ENCODE data around the gene KIAA1549.

The KIAA1549 gene

GRCh38 chr7:138916275-138916674 is 64.9 kb downstream of the KIAA1549 start:
- Histone ChIP-seq H2AFZ (ENCODE audit: low read depth) (no peak overlapping the region), H3K4me3 (IDR thresholded peaks at IDR 0.05; ENCODE audit: insufficient read depth, low read depth, low read length) (no peak overlapping the region), H3K4me2 (no peak overlapping the region), H3K4me1 (ENCODE audit: low read depth, poor library complexity, severe bottlenecking) (no peaks in the 10 kb centered on the region), H3K9ac (no peak overlapping the region), H3K79me2 (ENCODE audit: insufficient read depth, low read depth) (no peaks in the 10 kb centered on the region), H3K36me3 (ENCODE audit: insufficient read depth) (no peaks in the 10 kb centered on the region), H3K27ac (no peak overlapping the region), H3K27me3 (ENCODE audit: insufficient read depth, low read depth) (no peaks in the 10 kb centered on the region), H4K20me1 (ENCODE audit: insufficient read depth) (no peaks in the 10 kb centered on the region)
- no peak for TF ChIP-seq CTCF (conservative IDR thresholded peaks at IDR 0.05; ENCODE audit: low read depth, low read length)

- Histone ChIP-seq H4K20me1 (ENCODE audit: insufficient read depth) (no peaks in the 10 kb centered on the region), H3K4me3 (IDR thresholded peaks at IDR 0.05; ENCODE audit: insufficient read depth, low read depth, low read length) (no peak overlapping the region), H3K4me1 (ENCODE audit: low read depth, poor library complexity, severe bottlenecking) (no peaks in the 10 kb centered on the region), H3K79me2 (ENCODE audit: insufficient read depth, low read depth) (no peaks in the 10 kb centered on the region), H3K9ac (no peak overlapping the region), H2AFZ (ENCODE audit: low read depth) (no peak overlapping the region), H3K4me2 (no peak overlapping the region), H3K27me3 (ENCODE audit: insufficient read depth, low read depth) (no peaks in the 10 kb centered on the region), H3K27ac (no peak overlapping the region), H3K36me3 (ENCODE audit: insufficient read depth) (no peaks in the 10 kb centered on the region)
- TF ChIP-seq CTCF (conservative IDR thresholded peaks at IDR 0.05; ENCODE audit: low read depth, low read length) = no peak
Observed at GRCh38 chr7:138913783-138914182, 67.4 kb downstream of the KIAA1549 start.

- Histone ChIP-seq H3K27ac (no peak overlapping the region), H3K4me1 (ENCODE audit: low read depth, poor library complexity, severe bottlenecking) (no peaks in the 10 kb centered on the region), H4K20me1 (ENCODE audit: insufficient read depth) (no peaks in the 10 kb centered on the region), H3K4me3 (IDR thresholded peaks at IDR 0.05; ENCODE audit: insufficient read depth, low read depth, low read length) (no peak overlapping the region), H2AFZ (ENCODE audit: low read depth) (no peak overlapping the region), H3K79me2 (ENCODE audit: insufficient read depth, low read depth) (no peaks in the 10 kb centered on the region), H3K27me3 (ENCODE audit: insufficient read depth, low read depth) (no peaks in the 10 kb centered on the region), H3K9ac (no peak overlapping the region), H3K36me3 (ENCODE audit: insufficient read depth) (0 out of 2 replicates have a peak, but pooled peaks cover 4% of the 10 kb centered on the region), H3K4me2 (no peak overlapping the region)
- no peak for TF ChIP-seq CTCF (conservative IDR thresholded peaks at IDR 0.05; ENCODE audit: low read depth, low read length)
Observed at GRCh38 chr7:138911007-138911406, 70.2 kb downstream of the KIAA1549 start.

- H3K9ac ChIP-seq = no peak overlapping the region
- no peak overlapping the region for H3K4me3 ChIP-seq (IDR thresholded peaks at IDR 0.05; ENCODE audit: insufficient read depth, low read depth, low read length)
- H4K20me1 ChIP-seq (ENCODE audit: insufficient read depth) = no peaks in the 10 kb centered on the region
- no peak for TF ChIP-seq CTCF (conservative IDR thresholded peaks at IDR 0.05; ENCODE audit: low read depth, low read length)
- no peaks in the 10 kb centered on the region for H3K4me1 ChIP-seq (ENCODE audit: low read depth, poor library complexity, severe bottlenecking)
- H3K27me3 ChIP-seq (ENCODE audit: insufficient read depth, low read depth) = no peaks in the 10 kb centered on the region
- no peak overlapping the region for H3K4me2 ChIP-seq
- H3K79me2 ChIP-seq (ENCODE audit: insufficient read depth, low read depth) = no peaks in the 10 kb centered on the region
- H3K27ac ChIP-seq = no peak overlapping the region
- 0 out of 2 replicates have a peak, but pooled peaks cover 5% of the 10 kb centered on the region for H3K36me3 ChIP-seq (ENCODE audit: insufficient read depth)
- no peak overlapping the region for H2AFZ ChIP-seq (ENCODE audit: low read depth)
Observed at GRCh38 chr7:138907850-138908249, 73.3 kb downstream of the KIAA1549 start.

Data from KMS-11 (cell line).